ENCODE measurements around the gene GDF7. TPM values are rescaled to one million over a fixed set of nuclear protein-coding genes. Genes with fewer than 3 reads are reported as not detected.

GDF7 gene
- total RNA-seq, 2 experiments from 2014 or later: 0.06 TPM

GRCh38 chr2:20678780-20679179 lies 11.8 kb downstream of the GDF7 start:
- POLR2A ChIA-PET: interaction anchor here (0.7 to 5.1 kb wide), 9 partner anchors 9 to 374 kb away, joined by 3 to 30 read pairs (median 4); partner anchors contain the start of genes GDF7 and HS1BP3
- Histone ChIP-seq H4K20me1 (ENCODE audit: insufficient read depth, low read length) (no peaks in the 10 kb centered on the region), H3K4me3 (ENCODE audit: low read depth, low read length, poor library complexity, severe bottlenecking) (no peak overlapping the region), H3K27ac (ENCODE audit: low read depth, low read length, poor library complexity, severe bottlenecking) (no peak overlapping the region), H3K4me1 (ENCODE audit: insufficient read depth, low read length, poor library complexity, severe bottlenecking) (peaks cover 42% of the 10 kb centered on the region), H3K9me3 (ENCODE audit: low read length) (no peaks in the 10 kb centered on the region), H3K9me2 (ENCODE audit: insufficient read depth, low read length) (no peaks in the 10 kb centered on the region), H3K79me2 (ENCODE audit: insufficient read depth, low read depth, low read length) (no peaks in the 10 kb centered on the region), H3K4me2 (ENCODE audit: low read length) (no peak overlapping the region), H3K36me3 (ENCODE audit: insufficient read depth, low read length) (no peaks in the 10 kb centered on the region), H2AFZ (ENCODE audit: low read length) (no peak overlapping the region)
- TF ChIP-seq EZH2phosphoT487 (IDR thresholded peaks at IDR 0.05; ENCODE audit: borderline replicate concordance, low read depth, low read length) (no peak), CTCF (conservative IDR thresholded peaks at IDR 0.05; ENCODE audit: low read length) (no peak)
- DNase-seq (ENCODE audit: low spot score): no peak
- intact Hi-C loops (cut with micrococcal nuclease; ENCODE audit: unreplicated experiment): loop anchor here (5.0 kb wide), 1 partner anchor 284 kb away; no protein-coding TSS in a partner anchor
- CTCF ChIA-PET (ENCODE audit: unreplicated experiment): interaction anchor here (1.3 to 2.7 kb wide), 3 partner anchors 23 to 28 kb away, joined by 3 to 12 read pairs (median 3); partner anchors contain the start of gene HS1BP3
- BruUV-seq (replicated peaks): no TSS peak

GRCh38 chr2:20680744-20681375 lies 13.9 kb downstream of the GDF7 start:
- no peak overlapping the region for H3K4me2 ChIP-seq (ENCODE audit: low read length)
- peaks cover 7% of the 10 kb centered on the region; the same call in 1 of the 2 replicates for H3K36me3 ChIP-seq (ENCODE audit: insufficient read depth, low read length)
- no peaks in the 10 kb centered on the region for H3K79me2 ChIP-seq (ENCODE audit: insufficient read depth, low read depth, low read length)
- peaks cover 32% of the 10 kb centered on the region for H3K4me1 ChIP-seq (ENCODE audit: insufficient read depth, low read length, poor library complexity, severe bottlenecking)
- no TSS peak for BruUV-seq (replicated peaks)
- no peaks in the 10 kb centered on the region for H3K9me2 ChIP-seq (ENCODE audit: insufficient read depth, low read length)
- POLR2A ChIA-PET: no interaction called here
- H3K27ac ChIP-seq (ENCODE audit: low read depth, low read length, poor library complexity, severe bottlenecking): no peak overlapping the region
- H4K20me1 ChIP-seq (ENCODE audit: insufficient read depth, low read length): no peaks in the 10 kb centered on the region
- TF ChIP-seq CTCF (conservative IDR thresholded peaks at IDR 0.05; ENCODE audit: low read length) (no peak), EZH2phosphoT487 (IDR thresholded peaks at IDR 0.05; ENCODE audit: borderline replicate concordance, low read depth, low read length) (no peak)
- H2AFZ ChIP-seq (ENCODE audit: low read length): no peak overlapping the region
- DNase-seq (ENCODE audit: low spot score): no peak
- intact Hi-C loops (cut with micrococcal nuclease; ENCODE audit: unreplicated experiment): no loop called here
- no peak overlapping the region for H3K4me3 ChIP-seq (ENCODE audit: low read depth, low read length, poor library complexity, severe bottlenecking)
- no peaks in the 10 kb centered on the region for H3K9me3 ChIP-seq (ENCODE audit: low read length)
- CTCF ChIA-PET (ENCODE audit: unreplicated experiment): no interaction called here

All from OCI-LY7 (cell line).